Activated effector memory CD4-positive, alpha-beta T cell treated with Interleukin-2 at 50 U/mL for 16 hours (primary cell): Measurements from ENCODE around the gene BABAM2.

Experiments
- DNase-seq: peaks from one replicate; pipeline ENCODE4 v3.0.0-alpha.2; 2020

BABAM2 gene

GRCh38 chr2:27912512-27912911 is 22.0 kb downstream of the BABAM2 start:
- DNase-seq: no peak

GRCh38 chr2:27914041-27914804 is 23.7 kb downstream of the BABAM2 start:
- DNase-seq: no peak

GRCh38 chr2:27914805-27915175 is 24.3 kb downstream of the BABAM2 start:
- no peak for DNase-seq

- no peak for DNase-seq
Measured at GRCh38 chr2:27915191-27915590, 24.7 kb downstream of the BABAM2 start.

GRCh38 chr2:27915874-27916273 is 25.3 kb downstream of the BABAM2 start:
- no peak for DNase-seq

- no peak for DNase-seq
Measured at GRCh38 chr2:27916293-27916995, 25.9 kb downstream of the BABAM2 start.

GRCh38 chr2:27920148-27920885 is 29.8 kb downstream of the BABAM2 start:
- DNase-seq: no peak

- no peak for DNase-seq
Measured at GRCh38 chr2:27921424-27921823, 30.9 kb downstream of the BABAM2 start.

GRCh38 chr2:27921880-27922547 is 31.5 kb downstream of the BABAM2 start:
- no peak for DNase-seq

GRCh38 chr2:27922842-27923241 is 32.3 kb downstream of the BABAM2 start:
- no peak for DNase-seq

- DNase-seq: no peak
Measured at GRCh38 chr2:27925766-27926472, 35.4 kb downstream of the BABAM2 start.

GRCh38 chr2:27929916-27930486 is 39.5 kb downstream of the BABAM2 start:
- DNase-seq: no peak

GRCh38 chr2:27931361-27931950 is 40.9 kb downstream of the BABAM2 start:
- no peak for DNase-seq

- no peak for DNase-seq
Measured at GRCh38 chr2:27932396-27932795, 41.9 kb downstream of the BABAM2 start.

GRCh38 chr2:27935026-27935425 is 44.5 kb downstream of the BABAM2 start:
- no peak for DNase-seq

GRCh38 chr2:27940090-27940671 is 49.7 kb downstream of the BABAM2 start:
- DNase-seq: no peak

GRCh38 chr2:27940982-27941381 is 50.5 kb downstream of the BABAM2 start:
- no peak for DNase-seq

- DNase-seq: no peak
Measured at GRCh38 chr2:27942612-27943547, 52.4 kb downstream of the BABAM2 start.

GRCh38 chr2:27946530-27947060 is 56.1 kb downstream of the BABAM2 start:
- no peak for DNase-seq

- no peak for DNase-seq
Measured at GRCh38 chr2:27952070-27952469, 61.5 kb downstream of the BABAM2 start.
